ENCODE measurements around the gene DUSP7. TPM values are rescaled to one million over a fixed set of nuclear protein-coding genes. Genes with fewer than 3 reads are reported as not detected.
A peak's percentile ranks its signal among the peaks of the same experiment; 100 is the strongest.
"Not testable (repeated sequence)": the region's sequence is repeated elsewhere in the genome, so short reads cannot be mapped to it uniquely, and the experiment has no call there.

Gene DUSP7
- total and polyA plus RNA-seq, 2 experiments from 2014 or later: 6.4 to 13.1 TPM

DNA sequence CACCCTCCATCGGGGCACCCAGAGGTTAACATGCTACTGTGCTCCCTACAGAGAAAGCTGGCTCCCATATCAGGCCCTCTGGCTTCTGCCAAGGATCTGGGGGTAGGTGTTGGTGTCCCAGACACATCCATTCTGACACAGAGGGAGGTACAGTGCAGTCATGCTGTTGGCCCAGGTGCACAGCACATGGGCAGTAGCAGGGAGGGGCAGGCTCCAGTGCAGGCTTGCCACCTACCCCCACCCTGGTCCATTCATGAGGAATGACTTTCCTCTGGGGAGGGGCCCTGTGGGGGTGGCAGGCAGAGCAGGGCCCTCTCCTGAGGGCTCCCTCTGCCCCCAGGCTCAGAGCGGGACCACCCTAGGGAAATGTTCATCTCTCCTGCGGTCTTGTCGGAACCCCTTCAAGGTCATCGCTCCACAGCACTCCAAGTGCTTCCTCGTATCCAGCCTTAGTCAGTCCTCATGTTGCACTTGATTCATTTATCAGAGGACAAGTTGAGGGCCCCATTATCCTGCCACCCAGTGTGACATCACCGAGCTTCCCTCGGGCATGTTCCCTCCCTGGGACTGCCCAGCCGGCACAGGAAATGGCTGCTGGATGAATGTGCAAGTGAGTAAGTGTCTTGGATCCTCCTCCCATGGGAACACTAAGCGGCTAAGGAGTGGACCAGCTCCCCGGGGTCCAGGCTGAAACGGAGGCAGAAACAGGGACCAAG lies 10.0 kb downstream of the DUSP7 start:
- 66% methylated on average over 12 of the region's 12 CpGs for WGBS (ENCODE audit: low lambda C conversion rate, missing lambda C conversion rate)
- peak overlapping the region; percentile 31 for H3K27ac ChIP-seq
- H3K36me3 ChIP-seq (replicated peaks; ENCODE audit: insufficient read depth, low read depth): no peaks in the 10 kb centered on the region
- peak; percentile 53 for DNase-seq (ENCODE audit: low spot score)
- H3K4me2 ChIP-seq: no peak overlapping the region
- H3K9me2 ChIP-seq (replicated peaks; ENCODE audit: insufficient read depth): no peaks in the 10 kb centered on the region
- H3K27me3 ChIP-seq: no peaks in the 10 kb centered on the region
- H4K20me1 ChIP-seq (ENCODE audit: insufficient read depth, poor library complexity, severe bottlenecking): no peaks in the 10 kb centered on the region
- no peak for TF ChIP-seq EZH2 (IDR thresholded peaks at IDR 0.05; ENCODE audit: borderline replicate concordance)
- no peak for TF ChIP-seq EZH2phosphoT487 (IDR thresholded peaks at IDR 0.05; ENCODE audit: low read depth, severe bottlenecking, unreplicated experiment)
- TF ChIP-seq, protein P1, sequence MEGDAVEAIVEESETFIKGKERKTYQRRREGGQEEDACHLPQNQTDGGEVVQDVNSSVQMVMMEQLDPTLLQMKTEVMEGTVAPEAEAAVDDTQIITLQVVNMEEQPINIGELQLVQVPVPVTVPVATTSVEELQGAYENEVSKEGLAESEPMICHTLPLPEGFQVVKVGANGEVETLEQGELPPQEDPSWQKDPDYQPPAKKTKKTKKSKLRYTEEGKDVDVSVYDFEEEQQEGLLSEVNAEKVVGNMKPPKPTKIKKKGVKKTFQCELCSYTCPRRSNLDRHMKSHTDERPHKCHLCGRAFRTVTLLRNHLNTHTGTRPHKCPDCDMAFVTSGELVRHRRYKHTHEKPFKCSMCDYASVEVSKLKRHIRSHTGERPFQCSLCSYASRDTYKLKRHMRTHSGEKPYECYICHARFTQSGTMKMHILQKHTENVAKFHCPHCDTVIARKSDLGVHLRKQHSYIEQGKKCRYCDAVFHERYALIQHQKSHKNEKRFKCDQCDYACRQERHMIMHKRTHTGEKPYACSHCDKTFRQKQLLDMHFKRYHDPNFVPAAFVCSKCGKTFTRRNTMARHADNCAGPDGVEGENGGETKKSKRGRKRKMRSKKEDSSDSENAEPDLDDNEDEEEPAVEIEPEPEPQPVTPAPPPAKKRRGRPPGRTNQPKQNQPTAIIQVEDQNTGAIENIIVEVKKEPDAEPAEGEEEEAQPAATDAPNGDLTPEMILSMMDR (IDR thresholded peaks at IDR 0.05; ENCODE audit: poor library complexity): no peak
- peaks cover 21% of the 10 kb centered on the region for H3K4me1 ChIP-seq (ENCODE audit: insufficient read depth)
- H2AFZ ChIP-seq: no peak overlapping the region
- H3K9me3 ChIP-seq (ENCODE audit: low read depth): no peaks in the 10 kb centered on the region
- no peak overlapping the region for H3K4me3 ChIP-seq
- H3K79me2 ChIP-seq: no peaks in the 10 kb centered on the region

DNA sequence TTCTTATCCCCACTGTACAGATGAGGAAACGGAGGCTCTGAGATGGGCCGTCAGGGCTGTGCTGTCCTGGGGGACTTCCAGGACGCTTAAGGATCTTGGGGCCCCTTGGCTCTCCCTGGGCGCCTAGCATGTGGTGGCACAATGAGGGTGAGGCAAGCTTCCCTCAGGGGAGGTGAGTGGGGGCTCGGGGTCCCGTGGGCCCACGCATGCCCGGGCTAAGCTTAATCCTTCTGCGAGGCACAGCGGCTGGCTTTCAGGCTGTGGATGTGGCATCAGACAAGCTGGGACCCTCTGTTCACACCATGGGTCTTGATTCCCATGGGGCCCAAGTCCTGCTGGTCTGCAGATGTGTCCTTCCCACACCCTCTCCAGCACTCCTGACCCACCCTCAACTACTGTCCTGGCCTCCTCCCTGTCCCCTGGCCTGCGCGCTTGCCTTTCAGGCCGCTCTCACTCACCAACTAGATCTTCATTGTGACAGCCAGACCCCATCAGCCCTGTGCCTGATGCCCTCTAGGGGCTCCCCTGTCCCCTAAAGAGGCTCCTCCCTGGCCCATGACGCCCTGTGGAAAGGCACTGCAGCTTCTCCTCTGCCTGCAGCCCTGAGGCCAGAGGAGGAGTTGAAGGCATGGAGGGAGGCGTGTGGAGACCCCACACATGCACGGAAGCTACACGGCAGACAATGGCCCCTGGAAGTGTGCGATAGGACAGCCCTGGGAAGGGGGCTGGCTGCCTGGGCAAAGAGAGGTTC lies 11.3 kb downstream of the DUSP7 start:
- H3K9me2 ChIP-seq (replicated peaks; ENCODE audit: insufficient read depth): no peaks in the 10 kb centered on the region
- H3K27me3 ChIP-seq: no peaks in the 10 kb centered on the region
- 86% methylated on average over 16 of the region's 18 CpGs for WGBS (ENCODE audit: low lambda C conversion rate, missing lambda C conversion rate)
- H4K20me1 ChIP-seq (ENCODE audit: insufficient read depth, poor library complexity, severe bottlenecking): no peaks in the 10 kb centered on the region
- no peak for TF ChIP-seq EZH2 (IDR thresholded peaks at IDR 0.05; ENCODE audit: borderline replicate concordance)
- no peak for TF ChIP-seq EZH2phosphoT487 (IDR thresholded peaks at IDR 0.05; ENCODE audit: low read depth, severe bottlenecking, unreplicated experiment)
- TF ChIP-seq, protein P1 (IDR thresholded peaks at IDR 0.05; ENCODE audit: poor library complexity): no peak
- H3K4me2 ChIP-seq: no peak overlapping the region
- H3K9me3 ChIP-seq (ENCODE audit: low read depth): no peaks in the 10 kb centered on the region
- H3K4me1 ChIP-seq (ENCODE audit: insufficient read depth): peaks cover 21% of the 10 kb centered on the region
- H3K36me3 ChIP-seq (replicated peaks; ENCODE audit: insufficient read depth, low read depth): no peaks in the 10 kb centered on the region
- no peaks in the 10 kb centered on the region for H3K79me2 ChIP-seq
- no peak overlapping the region for H3K4me3 ChIP-seq
- DNase-seq (ENCODE audit: low spot score): no peak
- H3K27ac ChIP-seq: peak overlapping the region; percentile 51
- no peak overlapping the region for H2AFZ ChIP-seq

DNA sequence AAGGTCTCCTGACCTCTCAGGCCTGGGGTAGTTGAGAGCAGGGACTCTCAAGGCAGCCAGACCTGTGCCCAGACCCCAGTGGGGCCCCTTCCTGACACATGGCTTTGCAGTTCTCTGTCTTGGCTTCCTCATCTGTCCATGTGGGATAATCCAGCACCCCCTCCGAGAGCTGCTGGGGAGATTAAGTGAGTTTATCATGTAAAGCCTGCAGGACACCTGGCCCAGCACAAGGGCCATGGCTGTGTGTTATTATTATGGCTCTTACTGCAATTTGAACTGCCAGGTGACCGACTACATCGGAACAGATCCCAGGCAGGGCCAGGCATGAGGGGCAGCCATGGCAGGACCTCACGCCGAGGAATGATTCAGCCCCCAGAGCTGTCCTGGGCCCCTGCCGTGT lies 12.6 kb downstream of the DUSP7 start:
- Histone ChIP-seq H3K4me3 (no peak overlapping the region), H3K36me3 (replicated peaks; ENCODE audit: insufficient read depth, low read depth) (no peaks in the 10 kb centered on the region), H3K9me3 (ENCODE audit: low read depth) (no peaks in the 10 kb centered on the region), H3K27ac (no peak overlapping the region), H3K27me3 (no peaks in the 10 kb centered on the region), H3K4me2 (no peak overlapping the region), H3K79me2 (no peaks in the 10 kb centered on the region), H3K4me1 (ENCODE audit: insufficient read depth) (peaks cover 21% of the 10 kb centered on the region), H4K20me1 (ENCODE audit: insufficient read depth, poor library complexity, severe bottlenecking) (no peaks in the 10 kb centered on the region), H2AFZ (no peak overlapping the region), H3K9me2 (replicated peaks; ENCODE audit: insufficient read depth) (no peaks in the 10 kb centered on the region)
- TF ChIP-seq, protein P1 (IDR thresholded peaks at IDR 0.05; ENCODE audit: poor library complexity): no peak
- TF ChIP-seq EZH2 (IDR thresholded peaks at IDR 0.05; ENCODE audit: borderline replicate concordance) (no peak), EZH2phosphoT487 (IDR thresholded peaks at IDR 0.05; ENCODE audit: low read depth, severe bottlenecking, unreplicated experiment) (no peak)
- DNase-seq (ENCODE audit: low spot score): no peak
- 79% methylated on average over 6 of the region's 6 CpGs for WGBS (ENCODE audit: low lambda C conversion rate, missing lambda C conversion rate)

DNA sequence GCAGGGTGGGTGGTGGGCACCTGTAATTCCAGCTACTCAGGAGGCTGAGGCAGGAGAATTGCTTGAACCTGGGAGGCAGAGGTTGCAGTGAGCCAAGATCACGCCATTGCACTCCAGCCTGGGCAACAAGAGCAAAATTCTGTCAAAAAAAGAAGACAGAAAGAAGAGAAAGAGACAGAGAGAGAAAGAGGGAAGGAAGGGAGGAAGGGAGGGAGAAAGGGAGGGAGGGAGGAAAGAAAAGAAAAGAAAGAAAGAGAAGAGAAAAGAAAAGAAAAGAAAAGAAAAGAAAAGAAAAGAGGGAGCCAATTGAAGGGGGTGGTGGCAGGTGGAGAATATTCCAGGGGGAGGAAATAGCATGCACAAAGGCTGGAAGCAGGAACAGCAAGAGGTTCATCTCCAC lies 13.3 kb downstream of the DUSP7 start:
- H3K4me3 ChIP-seq; H3K36me3 ChIP-seq (replicated peaks; ENCODE audit: insufficient read depth, low read depth): not testable (repeated sequence)
- WGBS (ENCODE audit: low lambda C conversion rate, missing lambda C conversion rate): 100% methylated on average over 1 of the region's 1 CpG

More for the DNA sequence above, 13.3 kb downstream of the DUSP7 start:
- not testable (repeated sequence) for DNase-seq (ENCODE audit: low spot score); H3K27me3 ChIP-seq; H4K20me1 ChIP-seq (ENCODE audit: insufficient read depth, poor library complexity, severe bottlenecking); H3K27ac ChIP-seq; H3K9me3 ChIP-seq (ENCODE audit: low read depth); H3K79me2 ChIP-seq; H2AFZ ChIP-seq; H3K9me2 ChIP-seq (replicated peaks; ENCODE audit: insufficient read depth); H3K4me2 ChIP-seq
- peaks cover 21% of the 10 kb centered on the region for H3K4me1 ChIP-seq (ENCODE audit: insufficient read depth)

Measured in hepatocyte (in vitro differentiated cells).